IPS-NIHi7 (cell line): ENCODE data around the gene SNTA1.
"Not testable (repeated sequence)": the region's sequence is repeated elsewhere in the genome, so short reads cannot be mapped to it uniquely, and the experiment has no call there.

Experiments
- DNase-seq: peaks from one replicate; pipeline ENCODE4 v3.0.0; 2012; ENCODE audit warnings: mixed read lengths; ENCODE audit errors: extremely low spot score

The SNTA1 gene

GRCh38 chr20:33393609-33394008 lies 50.0 kb downstream of the SNTA1 start:
- DNase-seq: no peak

GRCh38 chr20:33391722-33392415 lies 51.7 kb downstream of the SNTA1 start:
- DNase-seq: no peak

GRCh38 chr20:33389326-33389725 lies 54.2 kb downstream of the SNTA1 start:
- DNase-seq: not testable (repeated sequence)

- DNase-seq: no peak
Observed at GRCh38 chr20:33388268-33388667, 55.3 kb downstream of the SNTA1 start.

GRCh38 chr20:33387177-33387576 lies 56.4 kb downstream of the SNTA1 start:
- no peak for DNase-seq

GRCh38 chr20:33386673-33387072 lies 56.9 kb downstream of the SNTA1 start:
- no peak for DNase-seq

GRCh38 chr20:33377366-33377765 lies 66.2 kb downstream of the SNTA1 start:
- DNase-seq: no peak

GRCh38 chr20:33373735-33374605 lies 69.6 kb downstream of the SNTA1 start:
- DNase-seq: no peak

GRCh38 chr20:33372993-33373441 lies 70.5 kb downstream of the SNTA1 start:
- no peak for DNase-seq

- DNase-seq: no peak
Observed at GRCh38 chr20:33370291-33370690, 73.3 kb downstream of the SNTA1 start.

- DNase-seq: no peak
Observed at GRCh38 chr20:33362898-33363297, 80.7 kb downstream of the SNTA1 start.

GRCh38 chr20:33359399-33360261 lies 83.9 kb downstream of the SNTA1 start:
- DNase-seq: no peak
